Measurements from ENCODE around the gene IER3. TPM values are rescaled to one million over a fixed set of nuclear protein-coding genes. Genes with fewer than 3 reads are reported as not detected.

The IER3 gene
- total and polyA plus RNA-seq, 2 of the 13 experiments (the other 11 are each of a cell fraction or from before 2014, with no cell fraction given) = 51.1 to 131 TPM

GRCh38 chr6:30769088-30769852 is 24.9 kb upstream of the IER3 start (continued):
- TF ChIP-seq ZNF574 (CRISPR knock-in tag; IDR thresholded peaks at IDR 0.05) (peak; percentile 81), MXD1 (CRISPR knock-in tag; IDR thresholded peaks at IDR 0.05) (0 out of 2 replicates have a peak, but pooled peaks have one; percentile 16), HNRNPLL (IDR thresholded peaks at IDR 0.05; ENCODE audit: low read depth, low read length, poor library complexity, severe bottlenecking) (peak; percentile 35), MBD4 (IDR thresholded peaks at IDR 0.05; ENCODE audit: borderline replicate concordance, low read length) (peak; percentile 72; the same call in 1 of the 2 replicates), SNAPC4 (CRISPR knock-in tag; IDR thresholded peaks at IDR 0.05) (peak; percentile 73; the same call in 1 of the 2 replicates), HNF4G (IDR thresholded peaks at IDR 0.05; ENCODE audit: borderline replicate concordance, low read depth, low read length) (peak; percentile 74), HNF4G (CRISPR knock-in tag; IDR thresholded peaks at IDR 0.05; ENCODE audit: borderline replicate concordance, low read depth) (no peak; the same call in 1 of the 2 replicates), RARA (CRISPR knock-in tag; IDR thresholded peaks at IDR 0.05) (peak; percentile 91), ZNF691 (CRISPR knock-in tag; IDR thresholded peaks at IDR 0.05; ENCODE audit: borderline replicate concordance, low read depth) (peak; percentile 90; the same call in 1 of the 2 replicates), ZNF614 (CRISPR knock-in tag; IDR thresholded peaks at IDR 0.05; ENCODE audit: borderline replicate concordance) (peak; percentile 89; the same call in 1 of the 2 replicates), EEA1 (CRISPR knock-in tag; IDR thresholded peaks at IDR 0.05; ENCODE audit: borderline replicate concordance) (0 out of 2 replicates have a peak, but pooled peaks have one; percentile 35), ZFP37 (CRISPR knock-in tag; IDR thresholded peaks at IDR 0.05; ENCODE audit: borderline replicate concordance) (peak; percentile 79; the same call in 1 of the 2 replicates), ISL2 (CRISPR knock-in tag; IDR thresholded peaks at IDR 0.05) (peak; percentile 56), CHCHD3 (CRISPR knock-in tag; IDR thresholded peaks at IDR 0.05) (no peak), ZNF550 (CRISPR knock-in tag; IDR thresholded peaks at IDR 0.05; ENCODE audit: borderline replicate concordance) (no peak; the same call in 1 of the 2 replicates), ZNF562 (CRISPR knock-in tag; IDR thresholded peaks at IDR 0.05; ENCODE audit: borderline replicate concordance) (no peak), KLF9 (CRISPR knock-in tag; IDR thresholded peaks at IDR 0.05; ENCODE audit: low read depth) (no peak), ZNF253 (CRISPR knock-in tag; IDR thresholded peaks at IDR 0.05; ENCODE audit: borderline replicate concordance) (peak; percentile 72; the same call in 1 of the 2 replicates), ZNF143 (CRISPR knock-in tag; IDR thresholded peaks at IDR 0.05) (0 out of 2 replicates have a peak, but pooled peaks have one; percentile 17), JUND (CRISPR knock-in tag; IDR thresholded peaks at IDR 0.05) (peak; percentile 99)
